Endodermal cell (in vitro differentiated cells): ENCODE results near the gene FAM193B. TPM values are rescaled to one million over a fixed set of nuclear protein-coding genes. Genes with fewer than 3 reads are reported as not detected.

Experiments
- DNase-seq: peaks from one replicate; pipeline ENCODE4 v3.0.0-alpha.2; 2017
- H3K27ac ChIP-seq: 2 replicates; pipeline ENCODE4 v1.5.1; 2013; ENCODE audit warnings: mild to moderate bottlenecking, low read depth, low read length, moderate library complexity
- H3K27me3 ChIP-seq: 2 replicates; pipeline ENCODE4 v1.6.1; 2013; ENCODE audit warnings: mild to moderate bottlenecking, low read length, moderate library complexity; ENCODE audit not compliant: insufficient read depth, control insufficient read depth, poor library complexity, severe bottlenecking
- H3K36me3 ChIP-seq: 2 replicates; pipeline ENCODE4 v1.7.0; 2013; ENCODE audit warnings: mild to moderate bottlenecking, low read length, moderate library complexity; ENCODE audit not compliant: control insufficient read depth, insufficient read depth
- H3K4me1 ChIP-seq: one replicate; pipeline ENCODE4 v1.7.0; 2013; ENCODE audit warnings: low read length; ENCODE audit not compliant: control insufficient read depth, insufficient read depth
- H3K4me3 ChIP-seq: 2 replicates; pipeline ENCODE4 v1.5.1; 2013; ENCODE audit warnings: mild to moderate bottlenecking, low read length, moderate library complexity
- H3K9ac ChIP-seq: 2 replicates; pipeline ENCODE4 v1.6.1; 2013; ENCODE audit warnings: mild to moderate bottlenecking, low read length, moderate library complexity; ENCODE audit not compliant: poor library complexity, severe bottlenecking; ENCODE audit errors: extremely low read depth
- H3K9me3 ChIP-seq: 2 replicates; pipeline ENCODE4 v1.6.1; 2013; ENCODE audit warnings: mild to moderate bottlenecking, low read length, moderate library complexity; ENCODE audit not compliant: control insufficient read depth
- H3K27ac Mint-ChIP-seq: 2 replicates; pipeline ENCODE4 v1.8.0; 2020; ENCODE audit warnings: mixed read lengths
- H3K27me3 Mint-ChIP-seq: 2 replicates; pipeline ENCODE4 v1.8.0; 2021; ENCODE audit warnings: mild to moderate bottlenecking, mixed read lengths; ENCODE audit not compliant: insufficient read depth
- H3K36me3 Mint-ChIP-seq: 2 replicates; pipeline ENCODE4 v1.8.0; 2020; ENCODE audit warnings: low read depth, mixed read lengths
- H3K4me1 Mint-ChIP-seq: 2 replicates; pipeline ENCODE4 v1.8.0; 2020; ENCODE audit warnings: mixed read lengths
- H3K4me3 Mint-ChIP-seq: 2 replicates; pipeline ENCODE4 v1.8.0; 2020; ENCODE audit warnings: mild to moderate bottlenecking, moderate library complexity, mixed read lengths
- H3K9me3 Mint-ChIP-seq: 2 replicates; pipeline ENCODE4 v1.8.0; 2020; ENCODE audit warnings: mild to moderate bottlenecking, mixed read lengths
- CTCF ChIP-seq: fragments of 200-600 bp; sonication (generic); conservative IDR thresholded peaks from 2 replicates; pipeline ENCODE4 v1.5.0; 2021; ENCODE audit warnings: antibody characterized with exemption, mild to moderate bottlenecking
- WGBS, 2 experiments: methylation state at CpG; one replicate each; pipeline versions ENCODE4 v1.1.5 to v1.1.7; 2013; ENCODE audit warnings: missing lambda C conversion rate in 2 of 2, mixed read lengths in 1 of 2; ENCODE audit not compliant: insufficient coverage in 1 of 2, insufficient read length in 1 of 2; 5-methylcytosine and 5-hydroxymethylcytosine counted together
- total RNA-seq, 2 donors: library from RNA; stranded (reverse); fragmentation: NEBNext Ultra II Directional in 1 of 2; extraction: Animal tissue kit (Norgen Biotek cat#: 25700) in 1 of 2; gene quantifications; 2 replicates in 1 of 2; 3 replicates in 1 of 2; pipeline ENCODE4 v1.2.1, GENCODE V29; 2021

Gene FAM193B
- total RNA-seq, 2 donors from 2014 or later: 112 to 115 TPM

GRCh38 chr5:177531209-177531940, 23.0 kb downstream of the FAM193B start:
- Histone ChIP-seq H3K9ac (no peak overlapping the region), H3K27me3 (no peaks in the 10 kb centered on the region), H3K9me3 (no peaks in the 10 kb centered on the region), H3K36me3 (peaks cover 92% of the 10 kb centered on the region), H3K4me3 (no peak overlapping the region), H3K27ac (no peak overlapping the region), H3K4me1 (no peaks in the 10 kb centered on the region)
- Mint-ChIP-seq H3K4me1 (no peaks in the 10 kb centered on the region), H3K9me3 (no peaks in the 10 kb centered on the region), H3K36me3 (peaks cover 47% of the 10 kb centered on the region), H3K4me3 (no peak overlapping the region), H3K27me3 (no peaks in the 10 kb centered on the region), H3K27ac (peak overlapping the region; percentile 22)
- no peak for DNase-seq
- no peak for TF ChIP-seq CTCF
- WGBS, 2 experiments: 95 to 96% methylated on average over 16 to 27 of the region's 27 CpGs

GRCh38 chr5:177530638-177531037, 23.7 kb downstream of the FAM193B start:
- no peaks in the 10 kb centered on the region for H3K4me1 Mint-ChIP-seq
- Histone ChIP-seq H3K27me3 (no peaks in the 10 kb centered on the region), H3K36me3 (peaks cover 92% of the 10 kb centered on the region), H3K27ac (no peak overlapping the region), H3K9me3 (no peaks in the 10 kb centered on the region), H3K4me1 (no peaks in the 10 kb centered on the region), H3K9ac (no peak overlapping the region), H3K4me3 (no peak overlapping the region)
- no peak for TF ChIP-seq CTCF
- peaks cover 50% of the 10 kb centered on the region for H3K36me3 Mint-ChIP-seq
- no peaks in the 10 kb centered on the region for H3K27me3 Mint-ChIP-seq
- no peaks in the 10 kb centered on the region for H3K9me3 Mint-ChIP-seq
- 94 to 96% methylated on average over 2 to 3 of the region's 3 CpGs for WGBS, 2 experiments
- H3K4me3 Mint-ChIP-seq: no peak overlapping the region
- DNase-seq: no peak
- no peak overlapping the region for H3K27ac Mint-ChIP-seq

- H3K36me3 Mint-ChIP-seq: peaks cover 49% of the 10 kb centered on the region
- Histone ChIP-seq H3K36me3 (peaks cover 93% of the 10 kb centered on the region), H3K27ac (no peak overlapping the region), H3K4me3 (no peak overlapping the region), H3K4me1 (no peaks in the 10 kb centered on the region), H3K9me3 (no peaks in the 10 kb centered on the region), H3K9ac (no peak overlapping the region), H3K27me3 (no peaks in the 10 kb centered on the region)
- no peaks in the 10 kb centered on the region for H3K4me1 Mint-ChIP-seq
- H3K9me3 Mint-ChIP-seq: no peaks in the 10 kb centered on the region
- no peak overlapping the region for H3K4me3 Mint-ChIP-seq
- H3K27me3 Mint-ChIP-seq: no peaks in the 10 kb centered on the region
- no peak for TF ChIP-seq CTCF
- H3K27ac Mint-ChIP-seq: no peak overlapping the region
- 94 to 95% methylated on average over 10 to 12 of the region's 12 CpGs for WGBS, 2 experiments
- DNase-seq: no peak
Observed at GRCh38 chr5:177529247-177530203, 24.8 kb downstream of the FAM193B start.
